SHP77 (cell line): Measurements from ENCODE around the gene PACSIN2.
"Not testable (repeated sequence)": the region's sequence is repeated elsewhere in the genome, so short reads cannot be mapped to it uniquely, and the experiment has no call there.

Experiments used
- DNase-seq, 2 experiments: peaks; one replicate each; lab custom pipeline; 2025; lab: John Stamatoyannopoulos, UW

The PACSIN2 gene

GRCh38 chr22:42926104-42926503 lies 88.8 kb downstream of the PACSIN2 start:
- no peak for DNase-seq

DNA sequence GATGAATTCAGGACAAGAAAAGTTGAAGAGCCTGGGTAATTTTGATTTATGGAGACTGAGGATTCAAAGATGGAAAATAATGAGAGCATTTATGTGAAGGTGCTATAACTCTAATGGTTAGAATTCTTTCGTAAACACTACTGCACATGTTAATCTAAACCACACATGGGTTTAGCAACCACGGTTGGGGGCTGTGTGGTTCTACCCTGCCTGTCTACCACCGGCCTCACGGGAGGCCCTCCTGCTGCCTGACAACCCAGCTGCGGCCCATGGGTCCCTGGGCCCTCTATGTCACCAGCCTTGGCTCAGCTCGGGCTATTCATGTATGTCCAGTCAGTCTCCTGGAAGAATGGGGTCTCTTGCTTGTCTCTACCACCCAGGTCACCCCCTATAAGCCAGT lies 89.4 kb downstream of the PACSIN2 start:
- no peak for DNase-seq

DNA sequence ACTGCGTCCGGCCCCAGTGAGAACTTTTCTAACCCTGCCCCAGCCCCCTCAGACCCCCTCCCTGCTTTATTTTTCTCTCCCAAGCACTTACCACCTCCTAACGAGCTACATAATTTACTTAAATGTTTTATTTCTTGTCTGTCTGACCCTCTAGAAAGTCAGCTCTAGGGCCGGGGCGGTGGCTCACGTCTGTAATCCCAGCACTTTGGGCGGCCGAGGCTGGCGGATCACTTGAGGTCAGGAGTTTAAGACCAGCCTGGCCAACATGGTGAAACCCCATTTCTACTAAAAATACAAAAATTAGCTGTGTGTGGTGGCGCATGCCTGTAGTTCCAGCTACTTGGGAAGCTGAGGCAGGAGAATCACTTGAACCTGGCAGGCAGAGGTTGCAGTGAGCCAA lies 89.9 kb downstream of the PACSIN2 start:
- DNase-seq: not testable (repeated sequence)

- DNase-seq: no peak
Observed at GRCh38 chr22:42924436-42924835, 90.5 kb downstream of the PACSIN2 start.

DNA sequence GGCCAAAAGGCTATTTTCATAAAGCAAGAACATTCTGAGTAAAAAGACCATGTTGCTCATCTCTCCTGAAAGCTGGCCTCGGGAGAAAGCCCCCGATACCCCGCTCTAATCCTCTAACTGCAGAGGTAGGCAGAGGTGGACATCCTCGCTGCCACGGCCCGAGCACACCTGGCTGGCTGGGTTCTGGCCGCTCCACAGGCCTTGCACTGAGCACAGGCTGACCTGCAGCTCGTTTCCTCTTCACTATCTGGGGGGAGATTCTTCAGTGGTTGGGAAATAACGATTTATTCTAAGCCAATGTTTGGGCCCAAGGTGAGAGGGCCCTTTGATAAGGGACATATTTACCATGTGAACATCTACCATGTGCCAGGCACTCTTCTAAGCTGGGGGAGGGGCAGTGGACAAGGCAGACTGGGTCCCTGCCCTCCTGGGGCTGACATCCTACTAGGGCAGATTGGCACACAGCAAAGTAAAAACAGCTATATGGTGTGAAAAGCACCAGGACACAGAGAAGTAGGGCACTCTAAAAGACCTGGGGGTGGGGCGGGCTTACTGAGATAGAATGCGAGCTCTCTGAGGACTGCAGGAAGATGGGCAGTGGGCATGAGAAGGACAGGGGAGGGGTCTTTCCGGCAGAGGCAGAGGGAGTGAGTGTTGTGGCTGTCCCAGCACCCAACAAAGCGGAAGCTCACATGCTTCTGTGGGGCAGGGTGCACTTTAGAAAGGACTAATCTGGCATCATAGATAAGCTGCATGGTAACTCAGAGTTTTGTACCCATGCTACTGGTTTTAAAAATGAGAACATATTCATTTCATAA lies 92.4 kb downstream of the PACSIN2 start:
- DNase-seq: no peak

DNA sequence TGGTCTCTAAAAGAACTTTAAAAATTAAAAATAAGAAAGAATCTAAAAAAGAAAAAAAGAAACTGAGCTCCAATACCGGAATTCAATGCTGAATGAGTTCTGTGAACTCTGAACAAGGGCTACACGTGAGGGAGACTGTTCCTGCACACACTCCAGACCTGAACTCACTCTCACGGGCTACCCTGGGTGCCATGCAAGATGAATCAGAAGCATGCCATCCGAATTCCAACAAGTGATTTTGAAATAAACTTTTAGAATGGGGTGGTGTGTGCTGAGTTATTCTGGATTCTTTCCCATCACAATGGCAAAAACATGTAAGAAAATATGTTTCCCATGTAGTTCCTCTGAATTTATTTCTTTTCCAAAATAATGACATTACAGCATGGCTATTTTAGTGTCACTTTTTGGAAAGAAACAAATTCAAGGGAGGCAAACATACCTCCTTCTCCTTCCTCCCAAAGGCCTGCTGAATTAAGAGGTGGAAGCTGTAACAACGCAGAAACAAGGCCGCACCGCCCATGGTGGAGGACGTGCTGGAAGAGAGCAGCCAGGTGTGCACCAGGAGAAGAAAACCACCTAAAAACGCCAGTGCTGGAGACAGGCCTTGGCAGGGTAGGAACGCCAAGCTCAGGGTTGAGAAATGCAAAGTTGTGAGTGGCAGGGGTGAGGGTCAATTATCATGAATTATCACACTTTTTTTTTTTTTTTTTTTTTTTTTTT lies 94.7 kb downstream of the PACSIN2 start:
- no peak for DNase-seq

GRCh38 chr22:42919199-42919598 lies 95.8 kb downstream of the PACSIN2 start:
- no peak for DNase-seq

- DNase-seq: no peak
Observed at GRCh38 chr22:42918500-42918899, 96.4 kb downstream of the PACSIN2 start.

- not testable (repeated sequence) for DNase-seq
Observed at GRCh38 chr22:42917358-42917757, 97.6 kb downstream of the PACSIN2 start.

DNA sequence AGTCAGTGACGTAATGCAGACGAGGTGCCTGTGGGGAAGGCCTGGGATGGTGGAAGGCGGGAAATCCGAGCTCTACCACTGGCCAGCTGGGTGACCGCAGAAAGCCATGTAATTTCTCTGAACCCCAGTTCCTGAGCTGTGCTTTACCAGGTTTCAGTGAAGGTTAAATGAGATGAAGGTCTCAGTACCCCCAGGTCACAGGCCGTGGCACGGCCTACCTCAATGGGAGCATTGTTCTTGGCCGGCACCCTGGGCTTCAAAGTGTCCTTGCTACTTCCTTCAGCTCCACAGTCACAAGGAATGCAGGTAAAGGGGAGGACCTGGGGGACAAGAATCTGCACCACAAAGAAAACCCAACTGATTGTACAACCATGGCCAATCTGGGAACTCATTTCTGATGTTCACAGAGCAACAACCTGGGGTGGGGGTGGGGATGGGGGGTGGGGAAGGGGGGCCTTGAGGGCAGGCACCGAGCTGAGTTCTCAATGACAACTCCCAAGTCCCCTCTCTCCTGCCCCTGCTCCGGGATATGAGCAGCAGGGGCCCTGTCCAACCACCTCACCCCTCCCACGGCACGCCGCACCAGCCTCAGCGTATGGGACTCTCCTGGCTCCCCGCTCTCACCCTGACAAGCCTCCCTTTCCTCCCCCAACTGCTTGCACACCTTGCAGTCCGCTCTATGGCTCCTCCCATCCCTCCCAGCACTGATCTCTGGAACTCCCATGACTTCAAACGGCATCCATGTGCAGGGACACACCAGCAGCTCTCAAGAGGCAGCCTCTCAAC lies 98.8 kb downstream of the PACSIN2 start:
- no peak for DNase-seq

DNA sequence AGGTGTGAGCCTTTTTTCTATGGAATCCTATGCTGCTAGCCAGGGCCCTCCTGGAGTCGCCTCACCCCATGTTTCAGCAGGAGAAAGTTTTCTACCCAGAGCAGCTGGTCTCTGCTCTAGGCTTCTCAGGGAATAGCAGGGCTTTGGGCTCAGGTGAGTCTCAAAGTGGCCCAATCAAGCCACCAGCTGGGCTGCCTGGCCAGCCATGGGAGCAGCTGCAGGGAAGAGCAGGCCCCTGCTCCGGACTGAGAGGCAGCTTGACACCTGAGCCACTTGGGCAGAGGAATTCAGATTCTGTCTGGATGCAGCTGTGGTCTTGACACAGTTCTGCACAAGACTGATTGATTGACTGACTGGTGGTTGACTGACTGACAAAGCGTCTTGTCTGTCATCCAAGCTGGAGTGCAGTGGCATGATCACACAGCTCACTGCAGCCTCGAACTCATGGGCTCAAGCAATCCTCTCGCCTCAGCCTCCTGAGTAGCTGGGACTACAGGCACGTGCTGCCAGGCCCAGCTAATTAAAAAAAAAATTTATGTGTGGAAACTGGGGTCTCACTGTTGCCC lies 100.4 kb downstream of the PACSIN2 start:
- no peak for DNase-seq

- DNase-seq: no peak
Observed at GRCh38 chr22:42913874-42914510, 101.0 kb downstream of the PACSIN2 start.

- no peak for DNase-seq
Observed at GRCh38 chr22:42912059-42912458, 102.9 kb downstream of the PACSIN2 start.

- no peak for DNase-seq
Observed at GRCh38 chr22:42910221-42910942, 104.6 kb downstream of the PACSIN2 start.

GRCh38 chr22:42909363-42910058 lies 105.4 kb downstream of the PACSIN2 start:
- no peak for DNase-seq

DNA sequence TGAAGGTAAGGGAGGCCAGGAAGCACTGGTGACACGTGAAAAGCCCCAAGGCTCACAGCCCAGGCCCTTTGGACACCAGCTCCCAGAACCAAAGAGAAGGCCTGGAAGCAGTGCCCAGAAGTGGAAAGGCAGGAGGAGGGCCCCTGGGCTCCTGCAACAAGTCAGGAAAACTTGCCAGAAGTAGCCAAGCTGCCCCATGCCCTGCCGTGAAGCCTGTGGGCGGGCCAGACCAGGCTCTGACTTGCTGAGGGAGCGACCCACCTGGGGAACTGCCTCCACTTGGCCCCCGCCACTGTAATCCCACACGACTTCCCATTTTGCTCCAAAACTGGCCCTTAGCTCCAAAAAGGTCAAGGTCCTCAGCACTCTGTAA lies 106.6 kb downstream of the PACSIN2 start:
- no peak for DNase-seq

DNA sequence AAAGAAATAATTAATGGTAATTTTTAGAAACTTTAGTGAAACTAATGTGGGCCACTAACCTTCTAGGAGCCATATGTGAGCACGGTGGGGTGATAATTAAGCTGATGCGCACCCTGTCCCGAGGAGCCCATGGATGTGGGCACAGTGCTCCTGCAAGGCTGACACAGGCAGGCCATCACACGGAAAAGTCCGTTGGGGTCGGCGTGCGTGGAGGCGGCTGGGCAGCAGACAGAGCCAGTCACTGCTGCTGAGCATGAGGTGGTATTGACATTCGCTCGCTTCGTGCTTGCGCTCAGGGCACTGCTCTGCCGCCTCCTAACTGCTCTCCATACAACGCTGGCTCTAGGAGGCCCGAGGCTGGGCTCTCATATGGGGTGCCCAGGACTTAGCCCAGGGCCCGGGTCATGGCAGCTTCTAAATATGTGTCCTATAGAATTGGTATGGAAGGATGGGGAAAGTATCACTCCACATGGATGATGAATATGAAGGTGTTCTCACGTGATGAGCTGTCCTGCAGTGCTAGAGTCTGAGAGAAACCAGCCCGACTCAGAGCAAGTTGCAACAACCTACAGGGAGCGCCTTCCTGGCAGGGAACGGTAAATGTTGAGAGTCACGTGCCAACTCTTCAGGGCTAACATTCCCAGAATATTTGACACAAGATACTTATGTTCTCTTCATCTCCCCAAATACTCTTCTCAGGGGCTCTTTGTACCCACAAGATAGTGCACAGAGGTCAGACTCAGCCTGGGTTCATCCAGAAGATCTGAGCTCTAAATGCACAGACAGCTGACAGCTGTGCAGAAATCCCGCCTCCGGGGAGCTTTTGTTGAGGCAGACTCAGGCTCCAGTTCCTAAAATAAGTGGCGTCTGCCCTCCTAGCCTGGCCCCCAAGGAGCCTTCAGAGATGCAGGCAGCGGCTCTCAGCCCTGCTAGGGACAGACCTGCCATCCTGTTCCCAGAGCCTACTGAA lies 107.3 kb downstream of the PACSIN2 start:
- no peak for DNase-seq

GRCh38 chr22:42906605-42907348 lies 108.2 kb downstream of the PACSIN2 start:
- DNase-seq: no peak
